Thyroid gland (tissue), 4 donors: ENCODE results near the gene FAM222A. TPM values are rescaled to one million over a fixed set of nuclear protein-coding genes. Genes with fewer than 3 reads are reported as not detected.

Experiments used
- DNase-seq, 2 donors: peaks; one replicate each; pipeline ENCODE4 v3.0.0-alpha.2; 2019
- H3K27ac ChIP-seq, 3 donors: fragments of 200-600 bp; sonication (generic); 1 replicate in 2 of 3; 2 replicates in 1 of 3; pipeline ENCODE4 v1.5.1; 2016 to 2019; ENCODE audit warnings: mild to moderate bottlenecking in 1 of 3, moderate library complexity in 1 of 3
- H3K27me3 ChIP-seq: fragments of 200-600 bp; sonication (generic); one replicate; pipeline ENCODE4 v1.5.1; 2019
- H3K36me3 ChIP-seq, 2 donors: fragments of 200-600 bp; sonication (generic); one replicate each; pipeline ENCODE4 v1.5.1; 2016 to 2019
- H3K4me1 ChIP-seq, 2 donors: fragments of 200-600 bp; sonication (generic); one replicate each; pipeline ENCODE4 v1.5.1; 2017 to 2019
- H3K4me3 ChIP-seq, 3 donors: fragments of 200-600 bp; sonication (generic); replicated peaks in 1 of 3; 1 replicate in 2 of 3; 2 replicates in 1 of 3; pipeline ENCODE4 v1.5.1; 2016; ENCODE audit warnings: mild to moderate bottlenecking in 1 of 3
- H3K9me3 ChIP-seq: fragments of 200-600 bp; sonication (generic); one replicate; pipeline ENCODE4 v1.5.1; 2017
- CTCF ChIP-seq, 6 experiments: fragments of 200-600 bp in 3 of 6; fragments of 450-650 bp in 3 of 6; sonication (generic) in 3 of 6; IDR thresholded peaks; one replicate each; pipeline ENCODE4 v1.5.1; 2016 to 2019; ENCODE audit warnings: antibody characterized with exemption in 6 of 6, mild to moderate bottlenecking in 2 of 6, inconsistent platforms in 1 of 6, moderate library complexity in 1 of 6
- POLR2A ChIP-seq, 2 donors: fragments of 450-650 bp; IDR thresholded peaks; one replicate each; pipeline ENCODE4 v1.6.1; 2017; ENCODE audit warnings: antibody characterized with exemption in 2 of 2, mild to moderate bottlenecking in 2 of 2, moderate library complexity in 1 of 2
- WGBS, 2 donors: methylation state at CpG; one replicate each; pipeline ENCODE4 v1.1.5; 2017; 5-methylcytosine and 5-hydroxymethylcytosine counted together
- intact Hi-C: fragments of 100-400 bp; cut with DNase I; formaldehyde crosslinking; loops from one replicate; pipeline ENCODE4 v1.15.1; 2023
- total RNA-seq, 4 donors: library from RNA; depleted of rRNA; stranded (reverse); fragments of >200 nt; gene quantifications; one replicate each; pipeline ENCODE4 v1.2.3, GENCODE V29; 2016

Gene FAM222A
- total RNA-seq, result 1 to 10 TPM; 1.3 to 3.8 (median 1.9) TPM

- no peak within 1 kb of the TSS for H3K27ac ChIP-seq
- peaks cover 0 to 6% of the 10 kb centered on the region in 2 donors for H3K4me1 ChIP-seq
- TF ChIP-seq POLR2A (IDR thresholded peaks at IDR 0.05) (peak; percentile 8 to 90), CTCF (IDR thresholded peaks at IDR 0.05) (peak in 4 of 6 experiments; percentile 5 to 31 (median 21))
- H3K4me3 ChIP-seq, result peak within 1 kb of the TSS in 2 of 3 donors; percentile 37 to 54
- H3K9me3 ChIP-seq, result no peaks in the 10 kb centered on the region
- no peaks in the 10 kb centered on the region for H3K27me3 ChIP-seq
- intact Hi-C loops, result no loop called here
- peak; percentile 96 to 97 for DNase-seq
- 4 to 10% methylated on average over 13 to 21 of the region's 88 CpGs for WGBS, 2 donors
- no peaks in the 10 kb centered on the region for H3K36me3 ChIP-seq
Observed at GRCh38 chr12:109713187-109714070, at the start of gene FAM222A. TSS of gene FAM222A (plus strand) at chr12:109713825. CDS start at chr12:109744147, 30,322 bp downstream.

GRCh38 chr12:109664402-109664801 is 49.2 kb upstream of the FAM222A start:
- TF ChIP-seq CTCF (IDR thresholded peaks at IDR 0.05), result no peak
- no peak for TF ChIP-seq POLR2A (IDR thresholded peaks at IDR 0.05)
- intact Hi-C loops, result no loop called here
- 74 to 84% methylated on average over 2 of the region's 2 CpGs for WGBS, 2 donors
- Histone ChIP-seq H3K27ac (no peak overlapping the region), H3K36me3 (no peaks in the 10 kb centered on the region), H3K4me1 (no peaks in the 10 kb centered on the region), H3K9me3 (no peaks in the 10 kb centered on the region), H3K4me3 (no peak overlapping the region), H3K27me3 (no peaks in the 10 kb centered on the region)
- DNase-seq, result no peak

- Histone ChIP-seq H3K4me1 (no peaks in the 10 kb centered on the region), H3K9me3 (no peaks in the 10 kb centered on the region), H3K27ac (no peak overlapping the region), H3K36me3 (no peaks in the 10 kb centered on the region), H3K27me3 (no peaks in the 10 kb centered on the region), H3K4me3 (no peak overlapping the region)
- TF ChIP-seq POLR2A (IDR thresholded peaks at IDR 0.05), result no peak
- TF ChIP-seq CTCF (IDR thresholded peaks at IDR 0.05), result no peak
- 71 to 77% methylated on average over 1 of the region's 1 CpG for WGBS, 2 donors
- no peak for DNase-seq
- intact Hi-C loops, result no loop called here
Observed at GRCh38 chr12:109666068-109666467, 47.6 kb upstream of the FAM222A start.

DNA sequence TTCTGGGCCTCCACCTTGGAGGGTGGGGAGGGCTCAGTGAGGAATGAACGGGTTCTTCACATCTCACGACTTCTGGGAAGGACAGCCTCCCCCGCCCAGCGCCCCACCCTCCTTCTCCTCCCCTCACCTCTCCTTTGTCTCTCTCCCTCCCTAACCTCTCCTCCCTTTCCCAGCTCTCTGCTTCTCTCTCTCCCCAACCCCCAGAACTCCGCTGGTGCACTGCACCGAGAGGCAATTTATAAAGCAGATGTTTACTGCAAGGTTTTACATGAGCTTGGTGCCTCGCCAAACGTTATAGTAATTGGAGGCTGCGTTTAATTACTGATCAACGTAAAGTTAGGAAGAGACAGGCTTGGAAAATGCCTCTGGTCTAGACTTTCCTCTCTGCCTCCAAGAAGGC is 42.9 kb upstream of the FAM222A start:
- no peaks in the 10 kb centered on the region for H3K36me3 ChIP-seq
- DNase-seq, result no peak
- H3K27ac ChIP-seq, result no peak overlapping the region
- no peaks in the 10 kb centered on the region for H3K9me3 ChIP-seq
- H3K4me1 ChIP-seq, result no peaks in the 10 kb centered on the region
- intact Hi-C loops, result no loop called here
- WGBS, 2 donors, result 36 to 41% methylated on average over 10 of the region's 10 CpGs
- TF ChIP-seq POLR2A (IDR thresholded peaks at IDR 0.05) (no peak), CTCF (IDR thresholded peaks at IDR 0.05) (no peak)
- no peaks in the 10 kb centered on the region for H3K27me3 ChIP-seq
- H3K4me3 ChIP-seq, result no peak overlapping the region

- TF ChIP-seq CTCF (IDR thresholded peaks at IDR 0.05), result no peak
- TF ChIP-seq POLR2A (IDR thresholded peaks at IDR 0.05), result no peak
- Histone ChIP-seq H3K9me3 (no peaks in the 10 kb centered on the region), H3K4me3 (no peak overlapping the region), H3K4me1 (no peaks in the 10 kb centered on the region), H3K27ac (no peak overlapping the region), H3K27me3 (no peaks in the 10 kb centered on the region), H3K36me3 (no peaks in the 10 kb centered on the region)
- DNase-seq, result no peak
- 77 to 82% methylated on average over 3 of the region's 3 CpGs for WGBS, 2 donors
- intact Hi-C loops, result no loop called here
Observed at GRCh38 chr12:109671502-109671901, 42.1 kb upstream of the FAM222A start.
